Liver (tissue), 3 donors: ENCODE data around the gene HES5.

Experiments
- ATF3 ChIP-seq: IDR thresholded peaks from 2 replicates; pipeline ENCODE4 v1.6.1; 2016; ENCODE audit warnings: antibody characterized with exemption
- HNF4G ChIP-seq: IDR thresholded peaks from 2 replicates; pipeline ENCODE4 v1.6.1; 2016; ENCODE audit warnings: antibody characterized with exemption
- JUND ChIP-seq, 2 donors: IDR thresholded peaks; 2 replicates each; pipeline ENCODE4 v1.6.1; 2016; ENCODE audit warnings: antibody characterized with exemption in 2 of 2
- RAD21 ChIP-seq, 2 donors: IDR thresholded peaks; 2 replicates each; pipeline ENCODE4 v1.6.1; 2016; ENCODE audit warnings: antibody characterized with exemption in 2 of 2, mild to moderate bottlenecking in 2 of 2
- RXRA ChIP-seq, 2 donors: IDR thresholded peaks; 2 replicates each; pipeline ENCODE4 v1.6.1; 2017 to 2018; ENCODE audit warnings: antibody characterized with exemption in 2 of 2, mild to moderate bottlenecking in 1 of 2
- SP1 ChIP-seq: IDR thresholded peaks from 2 replicates; pipeline ENCODE4 v1.6.1; 2018; ENCODE audit warnings: antibody characterized with exemption, mild to moderate bottlenecking
- YY1 ChIP-seq: IDR thresholded peaks from 2 replicates; pipeline ENCODE4 v1.6.1; 2016; ENCODE audit warnings: antibody characterized with exemption, mild to moderate bottlenecking
- ZBTB33 ChIP-seq: IDR thresholded peaks from 2 replicates; pipeline ENCODE4 v1.6.1; 2016; ENCODE audit warnings: antibody characterized with exemption
- TF ChIP-seq, protein P1 (sequence below): fragments of 150-350 bp; IDR thresholded peaks from 2 replicates; pipeline ENCODE4 v1.5.1; 2017; ENCODE audit warnings: improper control_type of control experiment, low read depth, low read length; ENCODE audit not compliant: missing input control
- donor health status: healthy.
- donor health status: healthy.

- TF ChIP-seq, protein P1, sequence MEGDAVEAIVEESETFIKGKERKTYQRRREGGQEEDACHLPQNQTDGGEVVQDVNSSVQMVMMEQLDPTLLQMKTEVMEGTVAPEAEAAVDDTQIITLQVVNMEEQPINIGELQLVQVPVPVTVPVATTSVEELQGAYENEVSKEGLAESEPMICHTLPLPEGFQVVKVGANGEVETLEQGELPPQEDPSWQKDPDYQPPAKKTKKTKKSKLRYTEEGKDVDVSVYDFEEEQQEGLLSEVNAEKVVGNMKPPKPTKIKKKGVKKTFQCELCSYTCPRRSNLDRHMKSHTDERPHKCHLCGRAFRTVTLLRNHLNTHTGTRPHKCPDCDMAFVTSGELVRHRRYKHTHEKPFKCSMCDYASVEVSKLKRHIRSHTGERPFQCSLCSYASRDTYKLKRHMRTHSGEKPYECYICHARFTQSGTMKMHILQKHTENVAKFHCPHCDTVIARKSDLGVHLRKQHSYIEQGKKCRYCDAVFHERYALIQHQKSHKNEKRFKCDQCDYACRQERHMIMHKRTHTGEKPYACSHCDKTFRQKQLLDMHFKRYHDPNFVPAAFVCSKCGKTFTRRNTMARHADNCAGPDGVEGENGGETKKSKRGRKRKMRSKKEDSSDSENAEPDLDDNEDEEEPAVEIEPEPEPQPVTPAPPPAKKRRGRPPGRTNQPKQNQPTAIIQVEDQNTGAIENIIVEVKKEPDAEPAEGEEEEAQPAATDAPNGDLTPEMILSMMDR: no peak
- no peak for TF ChIP-seq JUND (IDR thresholded peaks at IDR 0.05)
- no peak for TF ChIP-seq ZBTB33
- no peak for TF ChIP-seq YY1
- no peak for TF ChIP-seq RXRA (IDR thresholded peaks at IDR 0.05)
- TF ChIP-seq HNF4G: no peak
- TF ChIP-seq SP1: no peak
- peak in 1 of 2 donors; percentile 56 for TF ChIP-seq RAD21 (IDR thresholded peaks at IDR 0.05)
- no peak for TF ChIP-seq ATF3
Measured at GRCh38 chr1:2530513-2531361, 674 bp upstream of the HES5 start.
